ENCODE results near the gene THY1. TPM values are rescaled to one million over a fixed set of nuclear protein-coding genes. Genes with fewer than 3 reads are reported as not detected.

The THY1 gene
- total and polyA plus RNA-seq, 2 of the 8 experiments (the other 6 are each of a cell fraction or from before 2014, with no cell fraction given): 286 to 2,479 TPM

DNA sequence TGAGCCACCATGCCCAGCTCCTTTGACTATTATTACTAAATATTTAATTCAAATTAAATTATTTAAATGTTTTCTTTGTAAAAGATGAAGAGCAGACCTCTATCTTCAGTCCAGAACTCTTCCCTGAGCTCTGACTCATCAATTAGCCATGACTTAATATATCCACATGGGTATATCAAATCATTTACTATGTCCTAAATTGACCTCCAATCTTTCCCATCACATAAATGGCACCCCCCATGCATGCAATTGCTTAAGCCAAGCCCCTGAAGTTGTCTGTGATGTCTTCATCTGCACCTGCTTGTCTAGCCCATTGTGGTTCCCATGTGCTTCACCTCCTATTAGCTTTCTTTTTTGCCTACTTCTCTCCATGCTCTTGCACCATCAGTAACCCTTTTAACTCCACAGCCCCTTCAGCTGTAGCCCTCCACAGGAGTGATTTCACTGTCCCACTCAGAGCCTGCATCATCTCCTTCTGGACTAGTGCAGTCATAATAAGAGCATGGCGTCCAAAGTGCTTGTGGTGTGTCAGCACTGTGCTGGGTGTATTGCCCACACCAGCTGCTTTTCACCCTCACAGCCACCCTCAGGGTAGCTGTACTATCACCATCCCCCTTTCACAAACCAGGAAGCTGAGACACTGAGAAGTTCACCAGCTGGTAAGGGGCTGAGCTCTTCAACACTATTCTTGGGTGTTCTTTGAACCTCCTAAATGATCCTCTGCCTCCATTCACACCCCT lies 11.8 kb upstream of the THY1 start:
- H2BK5ac ChIP-seq (ENCODE audit: low read depth, low read length): no peak overlapping the region
- no peaks in the 10 kb centered on the region for H3K79me1 ChIP-seq (ENCODE audit: low read depth, low read length)
- H2AK5ac ChIP-seq (ENCODE audit: low read depth, low read length): peak overlapping the region; percentile 82; the same call in 1 of the 2 replicates
- FAIRE-seq (no peak), DNase-seq (ENCODE audit: low read depth in 1 of 2, low spot score in 2 of 2) (no peak)
- no peaks in the 10 kb centered on the region for H3K23me2 ChIP-seq (ENCODE audit: low read depth, low read length)
- H2AFZ ChIP-seq (ENCODE audit: low read length): no peak overlapping the region
- no peaks in the 10 kb centered on the region for H3K36me3 ChIP-seq (ENCODE audit: control insufficient read depth in 2 of 4, insufficient read depth in 4 of 4, low read length in 3 of 4)
- no peak overlapping the region for H3K56ac ChIP-seq (replicated peaks; ENCODE audit: insufficient read length, low read depth, low read length)
- no peak overlapping the region for H3K4me3 ChIP-seq (ENCODE audit: extremely low read depth in 1 of 4, insufficient read depth in 2 of 4, low read depth in 3 of 4, low read length in 4 of 4)
- no peak overlapping the region for H3K23ac ChIP-seq (ENCODE audit: insufficient read length)
- no peak overlapping the region for H3K14ac ChIP-seq (ENCODE audit: insufficient read length)
- H3K4me2 ChIP-seq (ENCODE audit: insufficient read depth in 1 of 2, low read depth in 2 of 2, low read length in 2 of 2): no peak overlapping the region
- H3K18ac ChIP-seq (ENCODE audit: extremely low read depth, low read length): no peak overlapping the region
- 83% methylated on average over 1 of the region's 1 CpG; no CpG with 5 or more reads in 1 of the 2 experiments for WGBS, 2 experiments (ENCODE audit: extremely low coverage in 1 of 2, insufficient coverage in 1 of 2, insufficient read length in 1 of 2, insufficient replicate concordance in 2 of 2, low coverage in 1 of 2, low lambda C conversion rate in 2 of 2, missing lambda C conversion rate in 1 of 2)
- H2BK20ac ChIP-seq (ENCODE audit: low read length): no peak overlapping the region
- POLR2A ChIA-PET (ENCODE audit: partially characterized antibody): interaction anchor here (1.0 to 4.8 kb wide), 3 partner anchors 10 to 17 kb away, joined by 3 to 24 read pairs (median 4); no protein-coding TSS in a partner anchor
- no peak overlapping the region for H2BK120ac ChIP-seq (replicated peaks; ENCODE audit: low read depth, low read length)
- no peak overlapping the region for H3K27ac ChIP-seq (ENCODE audit: low read depth, low read length)
- no peak overlapping the region for H3K4ac ChIP-seq (replicated peaks; ENCODE audit: insufficient read length, low read depth, low read length)
- H3K4me1 ChIP-seq (replicated peaks in 1 of 4; ENCODE audit: control insufficient read depth in 3 of 4, insufficient read depth in 4 of 4, low read length in 3 of 4): peaks cover 6 to 12% (median 8%) of the 10 kb centered on the region in 4 experiments
- no peaks in the 10 kb centered on the region for H3K27me3 ChIP-seq (replicated peaks in 1 of 4; ENCODE audit: control insufficient read depth in 3 of 4, extremely low read depth in 1 of 4, insufficient read depth in 3 of 4, low read length in 3 of 4)
- TF ChIP-seq GABPA (IDR thresholded peaks at IDR 0.05; ENCODE audit: borderline replicate concordance, insufficient read depth, low read length) (no peak), PHF8 (conservative IDR thresholded peaks at IDR 0.05; ENCODE audit: low read depth, low read length) (no peak), BCL11A (IDR thresholded peaks at IDR 0.05; ENCODE audit: low read depth in 2 of 2, low read length in 2 of 2) (no peak), POU5F1 (IDR thresholded peaks at IDR 0.05; ENCODE audit: low read depth, low read length) (no peak), HDAC6 (IDR thresholded peaks at IDR 0.05; ENCODE audit: low read depth, low read length) (no peak), USF2 (IDR thresholded peaks at IDR 0.05; ENCODE audit: low read length) (no peak), RFX5 (IDR thresholded peaks at IDR 0.05; ENCODE audit: borderline replicate concordance, low read depth, low read length) (no peak)
- no peaks in the 10 kb centered on the region for H3K79me2 ChIP-seq (ENCODE audit: control insufficient read depth in 1 of 2, insufficient read depth in 2 of 2, low read length in 2 of 2)
- H4K5ac ChIP-seq (ENCODE audit: insufficient read length, low read depth, low read length): no peak overlapping the region
- CTCF ChIA-PET (ENCODE audit: partially characterized antibody): interaction anchor here (0.5 to 2.3 kb wide), 7 partner anchors 21 to 654 kb away, joined by 3 to 7 read pairs (median 4); no protein-coding TSS in a partner anchor
- H2BK15ac ChIP-seq (ENCODE audit: low read length): no peak overlapping the region
- H3K9ac ChIP-seq (replicated peaks in 1 of 4; ENCODE audit: extremely low read depth in 1 of 4, low read depth in 3 of 4, low read length in 3 of 4): no peak overlapping the region
- no peak overlapping the region for H4K91ac ChIP-seq (replicated peaks; ENCODE audit: insufficient read length, low read length)
- no peak overlapping the region; the same call in 1 of the 2 replicates for H2BK12ac ChIP-seq (ENCODE audit: low read depth, low read length)
- no peaks in the 10 kb centered on the region for H4K20me1 ChIP-seq (replicated peaks in 1 of 2; ENCODE audit: control insufficient read depth in 1 of 2, insufficient read depth in 2 of 2, low read length in 2 of 2)
- no peak overlapping the region for H4K8ac ChIP-seq (ENCODE audit: extremely low read depth, insufficient read depth, low read length)
- H3K9me3 ChIP-seq (ENCODE audit: insufficient read depth in 2 of 2, low read depth in 1 of 2, low read length in 1 of 2): no peaks in the 10 kb centered on the region
